SK-N-SH treated with all-trans-retinoic acid at 6 μM for 48 hours (cell line): ENCODE data around the gene GGTA1.

ENCODE experiments used
- ATAC-seq: fragments of 200-7000 bp; cut with Tn5 transposase; 3 replicates; pipeline ENCODE4 v1.9.1; 2020; ENCODE audit warnings: mild to moderate bottlenecking, moderate library complexity
- ARNTL ChIP-seq: fragments of 450-650 bp; formaldehyde crosslinking; IDR thresholded peaks from 2 replicates; pipeline ENCODE4 v1.5.0; 2020; ENCODE audit warnings: low read depth, mild to moderate bottlenecking, moderate library complexity, borderline replicate concordance
- BACH2 ChIP-seq: fragments of 250-450 bp; sonication (Bioruptor Pico); IDR thresholded peaks from 2 replicates; pipeline ENCODE4 v1.9.0; 2021; ENCODE audit warnings: mild to moderate bottlenecking, borderline replicate concordance
- CSDC2 ChIP-seq: fragments of 250-450 bp; sonication (Bioruptor Pico); IDR thresholded peaks from 2 replicates; pipeline ENCODE4 v1.5.0; 2020; ENCODE audit warnings: mild to moderate bottlenecking, moderate library complexity
- ESRRG ChIP-seq: fragments of 250-450 bp; sonication (Bioruptor Pico); IDR thresholded peaks from 2 replicates; pipeline ENCODE4 v1.6.1; 2021; ENCODE audit warnings: mild to moderate bottlenecking
- GLIS3 ChIP-seq: fragments of 250-450 bp; sonication (Bioruptor Pico); IDR thresholded peaks from 2 replicates; pipeline ENCODE4 v1.5.0; 2020; ENCODE audit warnings: mild to moderate bottlenecking, moderate library complexity
- ISL1 ChIP-seq: fragments of 250-450 bp; sonication (Bioruptor Pico); IDR thresholded peaks from 2 replicates; pipeline ENCODE4 v2.1.2; 2022; ENCODE audit warnings: mild to moderate bottlenecking, moderate library complexity
- OSR1 ChIP-seq: fragments of 250-450 bp; sonication (Bioruptor Pico); IDR thresholded peaks from 2 replicates; pipeline ENCODE4 v1.8.0; 2022; ENCODE audit warnings: moderate library complexity, mild to moderate bottlenecking, inconsistent platforms
- SNAI2 ChIP-seq: fragments of 250-450 bp; sonication (Bioruptor Pico); IDR thresholded peaks from 2 replicates; pipeline ENCODE4 v1.5.0; 2020; ENCODE audit warnings: mild to moderate bottlenecking, moderate library complexity
- TCF4 ChIP-seq: fragments of 250-450 bp; sonication (Bioruptor Pico); IDR thresholded peaks from 2 replicates; pipeline ENCODE4 v1.8.0; 2021; ENCODE audit warnings: mild to moderate bottlenecking, moderate library complexity, borderline replicate concordance
- TOX ChIP-seq: fragments of 250-450 bp; sonication (Bioruptor Pico); IDR thresholded peaks from 2 replicates; pipeline ENCODE4 v1.8.0; 2021; ENCODE audit warnings: mild to moderate bottlenecking, moderate library complexity, borderline replicate concordance
- ZFP3 ChIP-seq: fragments of 250-450 bp; sonication (Bioruptor Pico); IDR thresholded peaks from 2 replicates; pipeline ENCODE4 v1.5.0; 2020; ENCODE audit warnings: mild to moderate bottlenecking, moderate library complexity
- ZFP30 ChIP-seq: fragments of 450-650 bp; formaldehyde crosslinking; IDR thresholded peaks from 2 replicates; pipeline ENCODE4 v1.5.0; 2022; ENCODE audit warnings: mild to moderate bottlenecking, moderate library complexity
- ZNF565 ChIP-seq: fragments of 450-650 bp; formaldehyde crosslinking; conservative IDR thresholded peaks from 2 replicates; pipeline ENCODE4 v1.5.0; 2020; ENCODE audit warnings: low read depth, mild to moderate bottlenecking, moderate library complexity
- ZNF70 ChIP-seq: fragments of 450-650 bp; formaldehyde crosslinking; IDR thresholded peaks from 2 replicates; pipeline ENCODE4 v1.5.0; 2020; ENCODE audit warnings: mild to moderate bottlenecking, moderate library complexity
- ZNF8 ChIP-seq: fragments of 450-650 bp; formaldehyde crosslinking; IDR thresholded peaks from 2 replicates; pipeline ENCODE4 v1.5.0; 2020; ENCODE audit warnings: mild to moderate bottlenecking, moderate library complexity
- TF ChIP-seq, protein P1 (sequence below): fragments of 250-450 bp; sonication (Bioruptor Pico); IDR thresholded peaks from 2 replicates; pipeline ENCODE4 v1.5.0; 2020; ENCODE audit warnings: mild to moderate bottlenecking, moderate library complexity
- TF ChIP-seq, protein P2 (sequence below): fragments of 250-450 bp; sonication (Bioruptor Pico); IDR thresholded peaks from 2 replicates; pipeline ENCODE4 v1.5.1; 2021; ENCODE audit warnings: mild to moderate bottlenecking, moderate library complexity
- TF ChIP-seq, protein P3 (sequence below): fragments of 250-450 bp; sonication (Bioruptor Pico); IDR thresholded peaks from 2 replicates; pipeline ENCODE4 v1.8.0; 2020; ENCODE audit warnings: mild to moderate bottlenecking, moderate library complexity, borderline replicate concordance
- TF ChIP-seq, protein P4 (sequence below): fragments of 250-450 bp; sonication (Bioruptor Pico); IDR thresholded peaks from 2 replicates; pipeline ENCODE4 v1.5.1; 2020; ENCODE audit warnings: low read depth, mild to moderate bottlenecking, moderate library complexity
- TF ChIP-seq, protein P5 (sequence below): fragments of 250-450 bp; sonication (Bioruptor Pico); IDR thresholded peaks from 2 replicates; pipeline ENCODE4 v1.8.0; 2021; ENCODE audit warnings: low read depth, mild to moderate bottlenecking, moderate library complexity, borderline replicate concordance

The GGTA1 gene

DNA sequence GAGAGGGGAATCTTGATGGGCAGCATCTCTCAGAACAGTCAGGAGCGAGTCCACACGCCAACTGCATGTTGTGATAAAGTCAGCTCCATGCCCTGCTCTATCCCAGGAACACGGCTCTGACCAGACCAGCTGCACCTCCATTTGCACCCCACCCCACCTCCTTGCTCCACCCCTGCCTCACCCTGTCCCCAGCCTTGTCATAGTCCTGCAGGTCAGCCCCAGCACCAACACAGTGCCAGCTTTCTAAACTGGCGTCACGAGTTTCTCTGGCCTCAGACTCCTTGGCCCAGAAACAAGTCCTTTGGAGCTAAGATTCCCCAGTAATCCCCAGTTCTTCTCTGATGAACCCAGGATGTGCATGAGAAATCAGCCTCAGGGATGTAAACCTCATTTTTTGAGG lies 23.5 kb downstream of the GGTA1 start (continued):
- TF ChIP-seq ESRRG (CRISPR knock-in tag) (no peak), ZFP3 (no peak)

DNA sequence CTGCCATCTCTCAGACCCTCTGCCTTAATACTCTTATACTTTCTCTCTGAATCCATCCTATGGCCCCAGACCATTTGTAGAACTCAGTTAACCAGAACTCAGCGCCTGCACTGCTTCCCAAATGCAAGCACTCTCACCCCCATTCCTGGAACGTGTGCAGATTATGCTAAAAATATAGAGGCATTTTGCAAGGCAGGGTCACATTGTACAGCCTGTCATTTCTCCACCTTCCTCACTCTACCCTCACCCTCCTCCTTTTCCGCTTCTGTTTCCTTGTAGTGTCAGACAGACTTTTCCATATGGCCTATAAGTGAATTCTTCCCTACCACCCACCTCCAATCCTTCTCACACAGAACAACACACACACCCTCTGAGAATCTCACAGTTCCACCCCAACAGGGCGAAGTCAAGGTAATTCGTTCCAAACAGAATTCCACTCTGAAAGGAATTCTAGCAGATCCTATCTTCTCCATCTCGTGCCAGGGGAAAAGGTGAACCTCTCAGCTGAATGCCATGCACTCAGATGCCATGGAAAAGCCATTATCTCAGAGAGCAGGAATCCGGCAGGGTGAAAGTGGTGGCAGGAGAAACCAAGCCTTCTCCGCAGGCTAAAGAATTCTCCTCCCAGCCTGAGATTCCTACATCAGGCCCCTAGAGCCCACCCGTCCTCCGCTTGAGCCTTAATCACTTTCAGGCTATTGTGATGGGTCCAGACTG lies 25.3 kb downstream of the GGTA1 start:
- no peak for ATAC-seq

DNA sequence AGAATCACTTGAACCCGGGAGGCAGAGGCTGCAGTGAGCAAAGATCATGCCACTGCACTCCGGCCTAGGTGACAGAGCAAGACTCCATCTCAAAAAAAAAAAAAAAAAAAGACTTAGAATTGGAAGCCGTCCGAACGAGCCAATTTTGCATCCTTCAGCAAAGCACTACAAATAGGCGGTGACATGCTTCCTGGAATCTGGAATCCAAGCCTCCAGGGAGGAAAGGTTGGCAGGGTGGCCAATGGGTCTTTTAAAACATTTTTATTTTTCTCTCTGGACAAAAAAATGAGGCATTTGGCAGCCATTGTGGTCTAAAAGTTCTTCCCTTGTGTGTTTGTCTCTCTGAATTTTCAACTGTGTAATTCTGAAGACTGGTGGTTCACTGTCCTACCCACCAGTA lies 26.4 kb downstream of the GGTA1 start:
- no peak for ATAC-seq
- TF ChIP-seq TOX: no peak
- no peak for TF ChIP-seq ARNTL (CRISPR knock-in tag)
- no peak for TF ChIP-seq ZFP3
- no peak for TF ChIP-seq OSR1
- TF ChIP-seq, protein P1, sequence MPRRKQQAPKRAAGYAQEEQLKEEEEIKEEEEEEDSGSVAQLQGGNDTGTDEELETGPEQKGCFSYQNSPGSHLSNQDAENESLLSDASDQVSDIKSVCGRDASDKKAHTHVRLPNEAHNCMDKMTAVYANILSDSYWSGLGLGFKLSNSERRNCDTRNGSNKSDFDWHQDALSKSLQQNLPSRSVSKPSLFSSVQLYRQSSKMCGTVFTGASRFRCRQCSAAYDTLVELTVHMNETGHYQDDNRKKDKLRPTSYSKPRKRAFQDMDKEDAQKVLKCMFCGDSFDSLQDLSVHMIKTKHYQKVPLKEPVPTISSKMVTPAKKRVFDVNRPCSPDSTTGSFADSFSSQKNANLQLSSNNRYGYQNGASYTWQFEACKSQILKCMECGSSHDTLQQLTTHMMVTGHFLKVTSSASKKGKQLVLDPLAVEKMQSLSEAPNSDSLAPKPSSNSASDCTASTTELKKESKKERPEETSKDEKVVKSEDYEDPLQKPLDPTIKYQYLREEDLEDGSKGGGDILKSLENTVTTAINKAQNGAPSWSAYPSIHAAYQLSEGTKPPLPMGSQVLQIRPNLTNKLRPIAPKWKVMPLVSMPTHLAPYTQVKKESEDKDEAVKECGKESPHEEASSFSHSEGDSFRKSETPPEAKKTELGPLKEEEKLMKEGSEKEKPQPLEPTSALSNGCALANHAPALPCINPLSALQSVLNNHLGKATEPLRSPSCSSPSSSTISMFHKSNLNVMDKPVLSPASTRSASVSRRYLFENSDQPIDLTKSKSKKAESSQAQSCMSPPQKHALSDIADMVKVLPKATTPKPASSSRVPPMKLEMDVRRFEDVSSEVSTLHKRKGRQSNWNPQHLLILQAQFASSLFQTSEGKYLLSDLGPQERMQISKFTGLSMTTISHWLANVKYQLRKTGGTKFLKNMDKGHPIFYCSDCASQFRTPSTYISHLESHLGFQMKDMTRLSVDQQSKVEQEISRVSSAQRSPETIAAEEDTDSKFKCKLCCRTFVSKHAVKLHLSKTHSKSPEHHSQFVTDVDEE: no peak
- TF ChIP-seq ISL1 (CRISPR knock-in tag): no peak
- no peak for TF ChIP-seq ESRRG (CRISPR knock-in tag)
- no peak for TF ChIP-seq GLIS3 (CRISPR knock-in tag)
- no peak for TF ChIP-seq ZNF565 (CRISPR knock-in tag)
- TF ChIP-seq ZNF8 (CRISPR knock-in tag): no peak
- TF ChIP-seq CSDC2 (CRISPR knock-in tag): no peak
- TF ChIP-seq, protein P2, sequence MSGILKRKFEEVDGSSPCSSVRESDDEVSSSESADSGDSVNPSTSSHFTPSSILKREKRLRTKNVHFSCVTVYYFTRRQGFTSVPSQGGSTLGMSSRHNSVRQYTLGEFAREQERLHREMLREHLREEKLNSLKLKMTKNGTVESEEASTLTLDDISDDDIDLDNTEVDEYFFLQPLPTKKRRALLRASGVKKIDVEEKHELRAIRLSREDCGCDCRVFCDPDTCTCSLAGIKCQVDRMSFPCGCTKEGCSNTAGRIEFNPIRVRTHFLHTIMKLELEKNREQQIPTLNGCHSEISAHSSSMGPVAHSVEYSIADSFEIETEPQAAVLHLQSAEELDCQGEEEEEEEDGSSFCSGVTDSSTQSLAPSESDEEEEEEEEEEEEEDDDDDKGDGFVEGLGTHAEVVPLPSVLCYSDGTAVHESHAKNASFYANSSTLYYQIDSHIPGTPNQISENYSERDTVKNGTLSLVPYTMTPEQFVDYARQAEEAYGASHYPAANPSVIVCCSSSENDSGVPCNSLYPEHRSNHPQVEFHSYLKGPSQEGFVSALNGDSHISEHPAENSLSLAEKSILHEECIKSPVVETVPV (CRISPR knock-in tag): no peak
- no peak for TF ChIP-seq SNAI2 (CRISPR knock-in tag)

More for the DNA sequence above, 25.3 kb downstream of the GGTA1 start:
- TF ChIP-seq GLIS3 (CRISPR knock-in tag) (no peak), ZNF70 (CRISPR knock-in tag) (no peak), SNAI2 (CRISPR knock-in tag) (no peak), ZNF8 (CRISPR knock-in tag) (no peak), ZNF565 (CRISPR knock-in tag) (no peak), ARNTL (CRISPR knock-in tag) (no peak), TCF4 (CRISPR knock-in tag) (no peak), TOX (no peak)
- TF ChIP-seq, protein P3, sequence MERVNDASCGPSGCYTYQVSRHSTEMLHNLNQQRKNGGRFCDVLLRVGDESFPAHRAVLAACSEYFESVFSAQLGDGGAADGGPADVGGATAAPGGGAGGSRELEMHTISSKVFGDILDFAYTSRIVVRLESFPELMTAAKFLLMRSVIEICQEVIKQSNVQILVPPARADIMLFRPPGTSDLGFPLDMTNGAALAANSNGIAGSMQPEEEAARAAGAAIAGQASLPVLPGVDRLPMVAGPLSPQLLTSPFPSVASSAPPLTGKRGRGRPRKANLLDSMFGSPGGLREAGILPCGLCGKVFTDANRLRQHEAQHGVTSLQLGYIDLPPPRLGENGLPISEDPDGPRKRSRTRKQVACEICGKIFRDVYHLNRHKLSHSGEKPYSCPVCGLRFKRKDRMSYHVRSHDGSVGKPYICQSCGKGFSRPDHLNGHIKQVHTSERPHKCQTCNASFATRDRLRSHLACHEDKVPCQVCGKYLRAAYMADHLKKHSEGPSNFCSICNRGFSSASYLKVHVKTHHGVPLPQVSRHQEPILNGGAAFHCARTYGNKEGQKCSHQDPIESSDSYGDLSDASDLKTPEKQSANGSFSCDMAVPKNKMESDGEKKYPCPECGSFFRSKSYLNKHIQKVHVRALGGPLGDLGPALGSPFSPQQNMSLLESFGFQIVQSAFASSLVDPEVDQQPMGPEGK (CRISPR knock-in tag): no peak
- TF ChIP-seq, all 23 proteins: peak for 0

DNA sequence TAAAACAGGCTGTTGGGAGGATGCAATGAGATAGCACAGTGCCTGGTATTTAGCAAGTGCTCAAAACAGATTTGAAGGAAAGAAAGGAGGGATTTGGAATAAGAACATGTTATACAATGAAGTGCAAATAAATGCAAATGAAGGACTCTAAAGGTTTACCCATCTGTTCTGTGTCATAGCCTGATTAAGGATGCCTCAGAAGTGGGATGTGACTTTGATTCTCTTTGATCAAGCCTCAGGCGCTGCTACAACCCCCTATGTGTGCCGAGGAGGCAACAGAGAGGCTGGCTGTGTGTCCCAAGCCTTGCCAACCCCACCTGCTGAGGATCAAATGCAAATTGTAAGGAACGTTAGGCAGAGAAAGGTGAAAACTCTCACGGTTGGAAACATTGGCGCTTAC lies 27.2 kb downstream of the GGTA1 start:
- no peak for ATAC-seq
- TF ChIP-seq, protein P1: no peak
- TF ChIP-seq, protein P4, sequence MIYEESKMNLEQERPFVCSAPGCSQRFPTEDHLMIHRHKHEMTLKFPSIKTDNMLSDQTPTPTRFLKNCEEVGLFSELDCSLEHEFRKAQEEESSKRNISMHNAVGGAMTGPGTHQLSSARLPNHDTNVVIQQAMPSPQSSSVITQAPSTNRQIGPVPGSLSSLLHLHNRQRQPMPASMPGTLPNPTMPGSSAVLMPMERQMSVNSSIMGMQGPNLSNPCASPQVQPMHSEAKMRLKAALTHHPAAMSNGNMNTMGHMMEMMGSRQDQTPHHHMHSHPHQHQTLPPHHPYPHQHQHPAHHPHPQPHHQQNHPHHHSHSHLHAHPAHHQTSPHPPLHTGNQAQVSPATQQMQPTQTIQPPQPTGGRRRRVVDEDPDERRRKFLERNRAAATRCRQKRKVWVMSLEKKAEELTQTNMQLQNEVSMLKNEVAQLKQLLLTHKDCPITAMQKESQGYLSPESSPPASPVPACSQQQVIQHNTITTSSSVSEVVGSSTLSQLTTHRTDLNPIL (CRISPR knock-in tag): no peak
- TF ChIP-seq GLIS3 (CRISPR knock-in tag): no peak
- TF ChIP-seq ZFP30: no peak
- TF ChIP-seq ZFP3: no peak
- TF ChIP-seq ESRRG (CRISPR knock-in tag): no peak
- TF ChIP-seq, protein P5, sequence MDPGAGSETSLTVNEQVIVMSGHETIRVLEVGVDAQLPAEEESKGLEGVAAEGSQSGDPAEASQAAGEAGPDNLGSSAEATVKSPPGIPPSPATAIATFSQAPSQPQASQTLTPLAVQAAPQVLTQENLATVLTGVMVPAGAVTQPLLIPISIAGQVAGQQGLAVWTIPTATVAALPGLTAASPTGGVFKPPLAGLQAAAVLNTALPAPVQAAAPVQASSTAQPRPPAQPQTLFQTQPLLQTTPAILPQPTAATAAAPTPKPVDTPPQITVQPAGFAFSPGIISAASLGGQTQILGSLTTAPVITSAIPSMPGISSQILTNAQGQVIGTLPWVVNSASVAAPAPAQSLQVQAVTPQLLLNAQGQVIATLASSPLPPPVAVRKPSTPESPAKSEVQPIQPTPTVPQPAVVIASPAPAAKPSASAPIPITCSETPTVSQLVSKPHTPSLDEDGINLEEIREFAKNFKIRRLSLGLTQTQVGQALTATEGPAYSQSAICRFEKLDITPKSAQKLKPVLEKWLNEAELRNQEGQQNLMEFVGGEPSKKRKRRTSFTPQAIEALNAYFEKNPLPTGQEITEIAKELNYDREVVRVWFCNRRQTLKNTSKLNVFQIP (CRISPR knock-in tag): no peak
- TF ChIP-seq ZNF8 (CRISPR knock-in tag): no peak
- TF ChIP-seq BACH2 (CRISPR knock-in tag): no peak
- no peak for TF ChIP-seq OSR1
- no peak for TF ChIP-seq ARNTL (CRISPR knock-in tag)
- TF ChIP-seq, protein P3 (CRISPR knock-in tag): no peak
- TF ChIP-seq ISL1 (CRISPR knock-in tag): no peak
- no peak for TF ChIP-seq TCF4 (CRISPR knock-in tag)
- TF ChIP-seq ZNF70 (CRISPR knock-in tag): no peak
